ENCODE data around the gene FAM83B.

The FAM83B gene

GRCh38 chr6:54835176-54835575 lies 11.4 kb upstream of the FAM83B start:
- H3F3A ChIP-seq (ENCODE audit: insufficient read depth): no peaks in the 10 kb centered on the region
- H3K9me2 ChIP-seq (replicated peaks; ENCODE audit: insufficient read depth, low read length): no peaks in the 10 kb centered on the region
- no peak for TF ChIP-seq EZH2phosphoT487 (conservative IDR thresholded peaks at IDR 0.05; ENCODE audit: low read length)
- no peak for TF ChIP-seq CTCF (IDR thresholded peaks at IDR 0.05; ENCODE audit: insufficient read depth, low read length, poor library complexity, severe bottlenecking)
- no peaks in the 10 kb centered on the region for H3K36me3 ChIP-seq (ENCODE audit: low read length)
- no peaks in the 10 kb centered on the region for H3K9me3 ChIP-seq (ENCODE audit: insufficient read depth, low read length)
- H3K79me2 ChIP-seq (ENCODE audit: insufficient read depth, low read length): no peaks in the 10 kb centered on the region
- no peak overlapping the region for H3K4me2 ChIP-seq (ENCODE audit: low read depth, low read length, poor library complexity, severe bottlenecking)
- no peak overlapping the region for H2AFZ ChIP-seq (ENCODE audit: low read depth, low read length, severe bottlenecking)
- no peak overlapping the region for H3K4me3 ChIP-seq (ENCODE audit: insufficient read depth, low read length, poor library complexity, severe bottlenecking)
- no peak overlapping the region for H3K9ac ChIP-seq (ENCODE audit: low read length)
- H3K27ac ChIP-seq (ENCODE audit: low read depth, low read length): no peak overlapping the region
- H4K20me1 ChIP-seq (ENCODE audit: low read depth, low read length): no peaks in the 10 kb centered on the region
- no peaks in the 10 kb centered on the region for H3K27me3 ChIP-seq (ENCODE audit: low read length)

- no peak for TF ChIP-seq CTCF (IDR thresholded peaks at IDR 0.05; ENCODE audit: insufficient read depth, low read length, poor library complexity, severe bottlenecking)
- no peak for TF ChIP-seq EZH2phosphoT487 (conservative IDR thresholded peaks at IDR 0.05; ENCODE audit: low read length)
- H3K27ac ChIP-seq (ENCODE audit: low read depth, low read length): no peak overlapping the region
These were observed 495 bp downstream of the FAM83B start for GRCh38 chr6:54846857-54847674.

GRCh38 chr6:54847799-54848597 lies 1.4 kb downstream of the FAM83B start:
- no peak overlapping the region for H3K4me3 ChIP-seq (ENCODE audit: insufficient read depth, low read length, poor library complexity, severe bottlenecking)

More at GRCh38 chr6:54846857-54847674, 495 bp downstream of the FAM83B start:
- Histone ChIP-seq H3K4me2 (ENCODE audit: low read depth, low read length, poor library complexity, severe bottlenecking) (no peak overlapping the region), H4K20me1 (ENCODE audit: low read depth, low read length) (no peaks in the 10 kb centered on the region), H3K9ac (ENCODE audit: low read length) (no peak overlapping the region), H2AFZ (ENCODE audit: low read depth, low read length, severe bottlenecking) (no peak overlapping the region), H3K9me3 (ENCODE audit: insufficient read depth, low read length) (no peaks in the 10 kb centered on the region), H3K36me3 (ENCODE audit: low read length) (no peaks in the 10 kb centered on the region), H3F3A (ENCODE audit: insufficient read depth) (no peaks in the 10 kb centered on the region), H3K9me2 (replicated peaks; ENCODE audit: insufficient read depth, low read length) (no peaks in the 10 kb centered on the region), H3K79me2 (ENCODE audit: insufficient read depth, low read length) (no peaks in the 10 kb centered on the region), H3K27me3 (ENCODE audit: low read length) (no peaks in the 10 kb centered on the region), H3K4me3 (ENCODE audit: insufficient read depth, low read length, poor library complexity, severe bottlenecking) (no peak overlapping the region)

More at GRCh38 chr6:54847799-54848597, 1.4 kb downstream of the FAM83B start:
- no peak overlapping the region for H3K4me2 ChIP-seq (ENCODE audit: low read depth, low read length, poor library complexity, severe bottlenecking)
- no peaks in the 10 kb centered on the region for H3K79me2 ChIP-seq (ENCODE audit: insufficient read depth, low read length)
- no peak overlapping the region for H2AFZ ChIP-seq (ENCODE audit: low read depth, low read length, severe bottlenecking)
- TF ChIP-seq EZH2phosphoT487 (conservative IDR thresholded peaks at IDR 0.05; ENCODE audit: low read length) (no peak), CTCF (IDR thresholded peaks at IDR 0.05; ENCODE audit: insufficient read depth, low read length, poor library complexity, severe bottlenecking) (no peak)
- H3K9ac ChIP-seq (ENCODE audit: low read length): no peak overlapping the region
- H3K27me3 ChIP-seq (ENCODE audit: low read length): no peaks in the 10 kb centered on the region
- H4K20me1 ChIP-seq (ENCODE audit: low read depth, low read length): no peaks in the 10 kb centered on the region
- H3K9me2 ChIP-seq (replicated peaks; ENCODE audit: insufficient read depth, low read length): no peaks in the 10 kb centered on the region
- no peaks in the 10 kb centered on the region for H3F3A ChIP-seq (ENCODE audit: insufficient read depth)
- H3K27ac ChIP-seq (ENCODE audit: low read depth, low read length): no peak overlapping the region
- H3K9me3 ChIP-seq (ENCODE audit: insufficient read depth, low read length): no peaks in the 10 kb centered on the region
- H3K36me3 ChIP-seq (ENCODE audit: low read length): no peaks in the 10 kb centered on the region

All from SU-DHL-6 (cell line).